ENCODE results near the gene TMEM245. TPM values are rescaled to one million over a fixed set of nuclear protein-coding genes. Genes with fewer than 3 reads are reported as not detected.

TMEM245 gene
- total RNA-seq, 1 experiment from 2014 or later, result 34.8 TPM

- TF ChIP-seq ZFX (IDR thresholded peaks at IDR 0.05) (no peak), MAX (IDR thresholded peaks at IDR 0.05) (peak; percentile 85), CBX3 (IDR thresholded peaks at IDR 0.05; ENCODE audit: low read depth) (0 out of 2 replicates have a peak, but pooled peaks have one; percentile 50), SIN3A (IDR thresholded peaks at IDR 0.05; ENCODE audit: low read depth) (peak; percentile 61), TCF7L2 (IDR thresholded peaks at IDR 0.05; ENCODE audit: borderline replicate concordance, extremely low read depth, insufficient read depth, insufficient read length) (no peak), EZH2 (IDR thresholded peaks at IDR 0.05) (no peak), RAD21 (IDR thresholded peaks at IDR 0.05; ENCODE audit: low read depth) (0 out of 2 replicates have a peak, but pooled peaks have one; percentile 7), POLR2AphosphoS5 (IDR thresholded peaks at IDR 0.05; ENCODE audit: low read depth, low read length) (peak; percentile 45), ELF1 (IDR thresholded peaks at IDR 0.05; ENCODE audit: borderline replicate concordance, low read depth) (no peak), SRF (IDR thresholded peaks at IDR 0.05; ENCODE audit: low read depth) (0 out of 2 replicates have a peak, but pooled peaks have one; percentile 40)
- TF ChIP-seq, protein P1, sequence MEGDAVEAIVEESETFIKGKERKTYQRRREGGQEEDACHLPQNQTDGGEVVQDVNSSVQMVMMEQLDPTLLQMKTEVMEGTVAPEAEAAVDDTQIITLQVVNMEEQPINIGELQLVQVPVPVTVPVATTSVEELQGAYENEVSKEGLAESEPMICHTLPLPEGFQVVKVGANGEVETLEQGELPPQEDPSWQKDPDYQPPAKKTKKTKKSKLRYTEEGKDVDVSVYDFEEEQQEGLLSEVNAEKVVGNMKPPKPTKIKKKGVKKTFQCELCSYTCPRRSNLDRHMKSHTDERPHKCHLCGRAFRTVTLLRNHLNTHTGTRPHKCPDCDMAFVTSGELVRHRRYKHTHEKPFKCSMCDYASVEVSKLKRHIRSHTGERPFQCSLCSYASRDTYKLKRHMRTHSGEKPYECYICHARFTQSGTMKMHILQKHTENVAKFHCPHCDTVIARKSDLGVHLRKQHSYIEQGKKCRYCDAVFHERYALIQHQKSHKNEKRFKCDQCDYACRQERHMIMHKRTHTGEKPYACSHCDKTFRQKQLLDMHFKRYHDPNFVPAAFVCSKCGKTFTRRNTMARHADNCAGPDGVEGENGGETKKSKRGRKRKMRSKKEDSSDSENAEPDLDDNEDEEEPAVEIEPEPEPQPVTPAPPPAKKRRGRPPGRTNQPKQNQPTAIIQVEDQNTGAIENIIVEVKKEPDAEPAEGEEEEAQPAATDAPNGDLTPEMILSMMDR (IDR thresholded peaks at IDR 0.05 in 2 of 3, conservative IDR thresholded peaks at IDR 0.05 in 1 of 3; ENCODE audit: borderline replicate concordance in 1 of 3, insufficient read depth in 1 of 3, low read depth in 2 of 3, low read length in 2 of 3), result no peak
Measured at GRCh38 chr9:109012009-109012875, 107.5 kb downstream of the TMEM245 start (continued).

GRCh38 chr9:109011231-109011671, 108.5 kb downstream of the TMEM245 start:
- CTCF ChIA-PET, result no interaction called here
- no peaks in the 10 kb centered on the region for H3K9me3 ChIP-seq (ENCODE audit: control insufficient read depth in 1 of 2, insufficient read depth in 1 of 2, low read depth in 1 of 2, low read length in 2 of 2)
- H3K4me3 ChIP-seq (replicated peaks in 1 of 2; ENCODE audit: low read depth in 1 of 2, low read length in 2 of 2), result peak overlapping the region in 1 of 2 experiments; percentile 84; a peak in 1 of 4 replicates
- H4K20me1 ChIP-seq (ENCODE audit: insufficient read depth), result peaks cover 4% of the 10 kb centered on the region; the same call in 1 of the 2 replicates
- H3K9me2 ChIP-seq (ENCODE audit: insufficient read depth), result no peaks in the 10 kb centered on the region
- RAD21 ChIA-PET (ENCODE audit: low non-redundant PET in 1 of 2, low total read pairs in 2 of 2, uncharacterized antibody in 2 of 2, unreplicated experiment in 2 of 2), result no interaction called here
- peak overlapping the region; percentile 85; the same call in 1 of the 2 replicates for H3K9ac ChIP-seq (ENCODE audit: low read length)
- H3K36me3 ChIP-seq (ENCODE audit: control insufficient read depth in 1 of 2, insufficient read depth in 2 of 2, low read length in 2 of 2), result peaks cover 0 to 2% of the 10 kb centered on the region in 2 experiments; a peak in 1 of 4 replicates
- intact Hi-C loops (cut with micrococcal nuclease), result loop anchor here (5.0 kb wide), 1 partner anchor 96 kb away; no protein-coding TSS in a partner anchor
- POLR2A ChIA-PET, result no interaction called here
- H3K4me1 ChIP-seq (ENCODE audit: control insufficient read depth in 1 of 2, insufficient read depth in 2 of 2, low read length in 2 of 2), result peaks cover 35 to 48% of the 10 kb centered on the region in 2 experiments
- no peak for DNase-seq (ENCODE audit: low read depth, low spot score)
- H3K27ac ChIP-seq (ENCODE audit: low read depth, low read length), result peak overlapping the region; percentile 91; the same call in 1 of the 2 replicates
- H3K79me2 ChIP-seq (ENCODE audit: insufficient read depth, low read length), result peaks cover 69% of the 10 kb centered on the region
- no peak overlapping the region for H2AFZ ChIP-seq (ENCODE audit: low read depth, low read length, poor library complexity, severe bottlenecking)
- BruUV-seq (replicated peaks), result no TSS peak
- no peak for ATAC-seq
- no peaks in the 10 kb centered on the region for H3K27me3 ChIP-seq (ENCODE audit: insufficient read depth, low read length)
- H3K4me2 ChIP-seq (ENCODE audit: low read length), result peak overlapping the region; percentile 83
- TF ChIP-seq SIN3A (IDR thresholded peaks at IDR 0.05; ENCODE audit: low read depth) (no peak), JUND (IDR thresholded peaks at IDR 0.05) (no peak), EZH2phosphoT487 (IDR thresholded peaks at IDR 0.05; ENCODE audit: borderline replicate concordance) (no peak), POLR2A (IDR thresholded peaks at IDR 0.05; ENCODE audit: borderline replicate concordance, extremely low read depth, insufficient read depth, insufficient read length) (no peak), RAD21 (IDR thresholded peaks at IDR 0.05; ENCODE audit: low read depth) (no peak), YY1 (IDR thresholded peaks at IDR 0.05; ENCODE audit: extremely low read depth, insufficient replicate concordance, low read depth, low read length) (no peak), TCF7L2 (IDR thresholded peaks at IDR 0.05; ENCODE audit: borderline replicate concordance, extremely low read depth, insufficient read depth, insufficient read length) (no peak), ZBTB33 (IDR thresholded peaks at IDR 0.05; ENCODE audit: extremely low read depth, insufficient replicate concordance, low read length) (no peak), ZNF274 (IDR thresholded peaks at IDR 0.05; ENCODE audit: low read depth, low read length) (no peak), FOSL1 (IDR thresholded peaks at IDR 0.05; ENCODE audit: low read depth) (no peak), ELF1 (IDR thresholded peaks at IDR 0.05; ENCODE audit: borderline replicate concordance, low read depth) (no peak)
